HFFc6 (cell line): ENCODE measurements around the gene AKAP4. TPM values are rescaled to one million over a fixed set of nuclear protein-coding genes. Genes with fewer than 3 reads are reported as not detected.

ENCODE experiments used
- DNase-seq: peaks from one replicate; pipeline ENCODE4 v3.0.0-alpha.2; 2018
- H3K27ac Mint-ChIP-seq: 2 replicates; pipeline ENCODE4 v1.8.0; 2020; ENCODE audit warnings: mild to moderate bottlenecking, mixed read lengths
- H3K27me3 Mint-ChIP-seq: 2 replicates; pipeline ENCODE4 v1.8.0; 2021; ENCODE audit warnings: mild to moderate bottlenecking, moderate library complexity, mixed read lengths; ENCODE audit not compliant: insufficient read depth
- H3K36me3 Mint-ChIP-seq: 2 replicates; pipeline ENCODE4 v1.8.0; 2021; ENCODE audit warnings: low read depth, mixed read lengths
- H3K4me1 Mint-ChIP-seq: 2 replicates; pipeline ENCODE4 v1.8.0; 2020; ENCODE audit warnings: low read depth, mixed read lengths
- H3K4me3 Mint-ChIP-seq: 2 replicates; pipeline ENCODE4 v1.8.0; 2020; ENCODE audit warnings: mild to moderate bottlenecking, moderate library complexity, mixed read lengths
- H3K9me3 Mint-ChIP-seq: 2 replicates; pipeline ENCODE4 v1.8.0; 2020; ENCODE audit warnings: mild to moderate bottlenecking, mixed read lengths
- long read RNA-seq: library from polyadenylated mRNA; unstranded; transcript quantifications from one replicate; pipeline ENCODE4 v2.0.0, GENCODE V29; 2019
- total RNA-seq, 6 experiments: library from RNA; stranded (reverse); fragmentation: NEBNext Ultra II Directional; extraction: Animal tissue kit (Norgen Biotek cat#: 25700); gene quantifications; 2 replicates in 1 of 6; 3 replicates in 5 of 6; pipeline ENCODE4 v1.2.3, GENCODE V29; 2021
- TF ChIP-seq, protein P1 (sequence below): fragments of 200-600 bp; sonication (generic); IDR thresholded peaks from 2 replicates; pipeline ENCODE4 v1.5.0; 2021; ENCODE audit warnings: antibody characterized with exemption, mild to moderate bottlenecking

AKAP4 gene, protein sequence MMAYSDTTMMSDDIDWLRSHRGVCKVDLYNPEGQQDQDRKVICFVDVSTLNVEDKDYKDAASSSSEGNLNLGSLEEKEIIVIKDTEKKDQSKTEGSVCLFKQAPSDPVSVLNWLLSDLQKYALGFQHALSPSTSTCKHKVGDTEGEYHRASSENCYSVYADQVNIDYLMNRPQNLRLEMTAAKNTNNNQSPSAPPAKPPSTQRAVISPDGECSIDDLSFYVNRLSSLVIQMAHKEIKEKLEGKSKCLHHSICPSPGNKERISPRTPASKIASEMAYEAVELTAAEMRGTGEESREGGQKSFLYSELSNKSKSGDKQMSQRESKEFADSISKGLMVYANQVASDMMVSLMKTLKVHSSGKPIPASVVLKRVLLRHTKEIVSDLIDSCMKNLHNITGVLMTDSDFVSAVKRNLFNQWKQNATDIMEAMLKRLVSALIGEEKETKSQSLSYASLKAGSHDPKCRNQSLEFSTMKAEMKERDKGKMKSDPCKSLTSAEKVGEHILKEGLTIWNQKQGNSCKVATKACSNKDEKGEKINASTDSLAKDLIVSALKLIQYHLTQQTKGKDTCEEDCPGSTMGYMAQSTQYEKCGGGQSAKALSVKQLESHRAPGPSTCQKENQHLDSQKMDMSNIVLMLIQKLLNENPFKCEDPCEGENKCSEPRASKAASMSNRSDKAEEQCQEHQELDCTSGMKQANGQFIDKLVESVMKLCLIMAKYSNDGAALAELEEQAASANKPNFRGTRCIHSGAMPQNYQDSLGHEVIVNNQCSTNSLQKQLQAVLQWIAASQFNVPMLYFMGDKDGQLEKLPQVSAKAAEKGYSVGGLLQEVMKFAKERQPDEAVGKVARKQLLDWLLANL
- total RNA-seq: not detected
- long read RNA-seq: 0 reads

DNA sequence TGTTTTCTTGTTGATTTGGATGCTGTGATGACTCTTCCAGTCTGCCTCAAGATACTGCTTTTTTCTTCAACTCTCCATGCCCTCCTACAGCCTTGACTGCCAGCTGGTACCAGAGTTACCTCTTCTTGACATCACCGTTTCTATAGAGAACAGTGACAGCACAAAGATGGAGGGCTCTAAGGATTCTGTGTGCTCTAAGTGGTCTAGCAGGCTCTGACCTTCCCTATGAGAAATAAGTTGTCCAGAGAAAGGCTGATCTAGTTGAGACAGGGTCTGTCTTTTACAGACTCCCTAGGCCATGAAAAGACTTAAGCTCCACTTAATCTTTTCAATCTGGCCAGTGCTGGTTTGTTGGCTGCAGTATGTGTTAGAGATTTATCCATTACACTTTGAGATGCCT is at the start of gene AKAP4:
AKAP4 (minus strand) TSS at position 101 of the 400 bp plus-strand sequence. CDS start 118 bp downstream, outside the sequence.
- H3K4me1 Mint-ChIP-seq: peaks cover 14% of the 10 kb centered on the region
- DNase-seq: no peak
- no peaks in the 10 kb centered on the region for H3K9me3 Mint-ChIP-seq
- no peaks in the 10 kb centered on the region; the same call in 1 of the 2 replicates for H3K27me3 Mint-ChIP-seq
- no peak within 1 kb of the TSS for H3K4me3 Mint-ChIP-seq
- TF ChIP-seq, protein P1, sequence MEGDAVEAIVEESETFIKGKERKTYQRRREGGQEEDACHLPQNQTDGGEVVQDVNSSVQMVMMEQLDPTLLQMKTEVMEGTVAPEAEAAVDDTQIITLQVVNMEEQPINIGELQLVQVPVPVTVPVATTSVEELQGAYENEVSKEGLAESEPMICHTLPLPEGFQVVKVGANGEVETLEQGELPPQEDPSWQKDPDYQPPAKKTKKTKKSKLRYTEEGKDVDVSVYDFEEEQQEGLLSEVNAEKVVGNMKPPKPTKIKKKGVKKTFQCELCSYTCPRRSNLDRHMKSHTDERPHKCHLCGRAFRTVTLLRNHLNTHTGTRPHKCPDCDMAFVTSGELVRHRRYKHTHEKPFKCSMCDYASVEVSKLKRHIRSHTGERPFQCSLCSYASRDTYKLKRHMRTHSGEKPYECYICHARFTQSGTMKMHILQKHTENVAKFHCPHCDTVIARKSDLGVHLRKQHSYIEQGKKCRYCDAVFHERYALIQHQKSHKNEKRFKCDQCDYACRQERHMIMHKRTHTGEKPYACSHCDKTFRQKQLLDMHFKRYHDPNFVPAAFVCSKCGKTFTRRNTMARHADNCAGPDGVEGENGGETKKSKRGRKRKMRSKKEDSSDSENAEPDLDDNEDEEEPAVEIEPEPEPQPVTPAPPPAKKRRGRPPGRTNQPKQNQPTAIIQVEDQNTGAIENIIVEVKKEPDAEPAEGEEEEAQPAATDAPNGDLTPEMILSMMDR: no peak
- no peak within 1 kb of the TSS for H3K27ac Mint-ChIP-seq
- H3K36me3 Mint-ChIP-seq: no peaks in the 10 kb centered on the region

DNA sequence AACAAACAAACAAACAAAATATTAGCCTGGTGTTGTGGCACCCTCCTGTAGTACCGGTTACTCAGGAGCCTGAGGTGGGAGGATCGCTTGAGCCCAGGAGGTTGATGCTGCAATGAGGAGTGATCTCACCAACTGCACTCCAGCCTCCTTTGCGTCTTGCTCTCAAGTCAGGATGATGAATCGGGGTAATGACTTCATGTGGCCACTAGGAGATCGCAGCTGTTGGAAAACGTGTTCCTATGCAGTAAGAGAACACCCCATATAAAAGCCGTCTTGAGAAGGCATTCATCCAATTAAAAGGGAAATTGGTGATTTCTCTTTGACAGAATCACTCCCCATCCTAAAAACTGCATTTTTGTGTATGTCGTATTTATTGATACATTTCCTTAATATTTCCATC is 10.7 kb upstream of the AKAP4 start:
- DNase-seq: peak; percentile 7
- no peaks in the 10 kb centered on the region for H3K36me3 Mint-ChIP-seq
- H3K27ac Mint-ChIP-seq: no peak overlapping the region
- H3K9me3 Mint-ChIP-seq: no peaks in the 10 kb centered on the region
- TF ChIP-seq, protein P1: peak; percentile 53
- H3K27me3 Mint-ChIP-seq: no peaks in the 10 kb centered on the region
- no peak overlapping the region for H3K4me3 Mint-ChIP-seq
- no peaks in the 10 kb centered on the region for H3K4me1 Mint-ChIP-seq

- Mint-ChIP-seq H3K27me3 (no peaks in the 10 kb centered on the region), H3K9me3 (no peaks in the 10 kb centered on the region), H3K4me3 (no peak overlapping the region), H3K27ac (no peak overlapping the region), H3K4me1 (peaks cover 14% of the 10 kb centered on the region), H3K36me3 (no peaks in the 10 kb centered on the region)
- TF ChIP-seq, protein P1: no peak
- no peak for DNase-seq
These were observed 5.9 kb upstream of the AKAP4 start for GRCh38 chrX:50206753-50207152.

- Mint-ChIP-seq H3K4me1 (peaks cover 14% of the 10 kb centered on the region), H3K27me3 (no peaks in the 10 kb centered on the region), H3K27ac (peak within 1 kb of the TSS; percentile 77), H3K36me3 (no peaks in the 10 kb centered on the region), H3K4me3 (peak within 1 kb of the TSS; percentile 87), H3K9me3 (no peaks in the 10 kb centered on the region)
- peak; percentile 67 for DNase-seq
- TF ChIP-seq, protein P1: peak; percentile 79
These were observed 3.6 kb upstream of the AKAP4 start, which contains the start of gene CCNB3 for GRCh38 chrX:50204364-50204899. Gene CCNB3 (plus strand): TSS chrX:50204765. CDS start chrX:50285164, 80,399 bp downstream.

GRCh38 chrX:50202539-50202938 is 1.7 kb upstream of the AKAP4 start:
- Mint-ChIP-seq H3K27me3 (no peaks in the 10 kb centered on the region; the same call in 1 of the 2 replicates), H3K36me3 (no peaks in the 10 kb centered on the region), H3K27ac (no peak overlapping the region), H3K4me3 (no peak overlapping the region), H3K9me3 (no peaks in the 10 kb centered on the region), H3K4me1 (peaks cover 14% of the 10 kb centered on the region)
- TF ChIP-seq, protein P1: no peak
- peak; percentile 7 for DNase-seq
